ENCODE results near the gene CATSPER2.
"Not testable (repeated sequence)": the region's sequence is repeated elsewhere in the genome, so short reads cannot be mapped to it uniquely, and the experiment has no call there.

GRCh38 chr15:43663333-43663732, 14.7 kb upstream of the CATSPER2 start:
- TF ChIP-seq CTCF (IDR thresholded peaks at IDR 0.05; ENCODE audit: poor library complexity); EZH2 (IDR thresholded peaks at IDR 0.05; ENCODE audit: borderline replicate concordance): not testable (repeated sequence)

Data from hepatocyte (in vitro differentiated cells).